Measurements from ENCODE around the gene PDE8A.

PDE8A gene

GRCh38 chr15:85142312-85142711, 160.7 kb downstream of the PDE8A start:
- TF ChIP-seq CTCF (IDR thresholded peaks at IDR 0.05; ENCODE audit: control insufficient read depth, insufficient read depth, low read depth, low read length, missing control alignments): no peak
- peak; percentile 5 for DNase-seq (ENCODE audit: low read depth)
- no peak overlapping the region for H3K4me3 ChIP-seq (ENCODE audit: control insufficient read depth, low read depth, low read length)

- H3K4me3 ChIP-seq (ENCODE audit: control insufficient read depth, low read depth, low read length): no peak overlapping the region
- DNase-seq (ENCODE audit: low read depth): peak; percentile 10
- TF ChIP-seq CTCF (IDR thresholded peaks at IDR 0.05; ENCODE audit: control insufficient read depth, insufficient read depth, low read depth, low read length, missing control alignments): no peak
These were observed 167.9 kb downstream of the PDE8A start for GRCh38 chr15:85149465-85150129.

DNA sequence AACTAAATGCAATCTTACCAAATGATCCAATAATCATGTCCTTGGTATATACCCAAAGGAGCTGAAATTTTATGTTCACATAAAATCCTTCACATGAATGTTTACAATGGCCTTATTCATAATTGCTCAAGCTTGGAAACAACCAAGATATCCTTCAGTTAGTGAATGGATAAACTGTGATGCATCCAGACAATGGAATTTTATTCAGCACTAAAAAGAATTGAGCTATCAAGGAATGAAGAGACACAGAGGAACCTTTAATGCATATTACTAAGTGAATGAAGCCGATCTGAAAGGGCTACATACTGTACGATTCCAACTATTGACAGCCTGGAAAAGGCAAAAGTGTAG, 168.4 kb downstream of the PDE8A start:
- no peak for DNase-seq (ENCODE audit: low read depth)
- no peak overlapping the region for H3K4me3 ChIP-seq (ENCODE audit: control insufficient read depth, low read depth, low read length)
- no peak for TF ChIP-seq CTCF (IDR thresholded peaks at IDR 0.05; ENCODE audit: control insufficient read depth, insufficient read depth, low read depth, low read length, missing control alignments)

GRCh38 chr15:85151145-85151544, 169.5 kb downstream of the PDE8A start:
- no peak for TF ChIP-seq CTCF (IDR thresholded peaks at IDR 0.05; ENCODE audit: control insufficient read depth, insufficient read depth, low read depth, low read length, missing control alignments)
- no peak for DNase-seq (ENCODE audit: low read depth)
- no peak overlapping the region for H3K4me3 ChIP-seq (ENCODE audit: control insufficient read depth, low read depth, low read length)

DNA sequence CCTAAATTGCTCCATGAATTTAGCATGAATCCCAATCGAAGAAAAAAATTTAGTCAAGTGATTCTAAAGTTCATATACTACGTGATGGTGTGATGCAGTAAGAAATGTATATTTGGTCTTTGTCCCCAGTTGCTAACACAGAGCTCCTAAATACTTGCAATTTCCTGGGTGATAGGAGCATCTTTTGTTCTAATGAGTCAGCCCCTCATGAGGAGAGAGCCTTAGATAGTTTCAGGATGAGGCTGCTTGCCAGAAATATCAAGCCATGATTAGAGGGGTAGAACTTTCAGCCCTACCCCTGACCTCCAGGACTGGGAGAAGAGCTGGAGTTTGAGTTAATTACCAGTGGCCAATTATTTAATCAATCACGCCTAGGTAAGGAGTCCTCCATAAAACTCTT, 170.2 kb downstream of the PDE8A start:
- no peak for DNase-seq (ENCODE audit: low read depth)
- TF ChIP-seq CTCF (IDR thresholded peaks at IDR 0.05; ENCODE audit: control insufficient read depth, insufficient read depth, low read depth, low read length, missing control alignments): no peak
- no peak overlapping the region for H3K4me3 ChIP-seq (ENCODE audit: control insufficient read depth, low read depth, low read length)

GRCh38 chr15:85154061-85154460, 172.4 kb downstream of the PDE8A start:
- DNase-seq (ENCODE audit: low read depth): no peak
- no peak overlapping the region for H3K4me3 ChIP-seq (ENCODE audit: control insufficient read depth, low read depth, low read length)
- no peak for TF ChIP-seq CTCF (IDR thresholded peaks at IDR 0.05; ENCODE audit: control insufficient read depth, insufficient read depth, low read depth, low read length, missing control alignments)

GRCh38 chr15:85155360-85155759, 173.7 kb downstream of the PDE8A start:
- H3K4me3 ChIP-seq (ENCODE audit: control insufficient read depth, low read depth, low read length): no peak overlapping the region
- no peak for TF ChIP-seq CTCF (IDR thresholded peaks at IDR 0.05; ENCODE audit: control insufficient read depth, insufficient read depth, low read depth, low read length, missing control alignments)
- no peak for DNase-seq (ENCODE audit: low read depth)

All from AG09309 (cell line).